Activated CD8-positive, alpha-beta memory T cell treated with anti-CD3 and anti-CD28 coated beads for 36 hours (primary cell): Measurements from ENCODE around the gene ATP5PO. TPM values are rescaled to one million over a fixed set of nuclear protein-coding genes. Genes with fewer than 3 reads are reported as not detected.

Source experiments
- CTCF ChIA-PET: fragments of 350-600 bp; sonication (Branson Sonifier 250); formaldehyde crosslinking; loops from one replicate; lab custom pipeline; 2021; ENCODE audit warnings: antibody characterized with exemption; lab: Charles Lee
- POLR2A ChIA-PET: fragments of 350-600 bp; sonication (Branson Sonifier 250); formaldehyde crosslinking; loops from one replicate; lab custom pipeline; 2021; ENCODE audit warnings: antibody characterized with exemption; lab: Charles Lee
- total RNA-seq, 2 experiments: library from RNA; stranded (reverse); gene quantifications; one replicate each; pipeline ENCODE4 v1.2.3, GENCODE V29; 2021

ATP5PO gene
- total RNA-seq, 2 experiments from 2014 or later, result 193 to 198 TPM

GRCh38 chr21:33924079-33924765, 8.6 kb upstream of the ATP5PO start:
- POLR2A ChIA-PET, result interaction anchor here (0.5 to 1.0 kb wide), 4 partner anchors 13 to 155 kb away, joined by 3 to 6 read pairs (median 4); no protein-coding TSS in a partner anchor

DNA sequence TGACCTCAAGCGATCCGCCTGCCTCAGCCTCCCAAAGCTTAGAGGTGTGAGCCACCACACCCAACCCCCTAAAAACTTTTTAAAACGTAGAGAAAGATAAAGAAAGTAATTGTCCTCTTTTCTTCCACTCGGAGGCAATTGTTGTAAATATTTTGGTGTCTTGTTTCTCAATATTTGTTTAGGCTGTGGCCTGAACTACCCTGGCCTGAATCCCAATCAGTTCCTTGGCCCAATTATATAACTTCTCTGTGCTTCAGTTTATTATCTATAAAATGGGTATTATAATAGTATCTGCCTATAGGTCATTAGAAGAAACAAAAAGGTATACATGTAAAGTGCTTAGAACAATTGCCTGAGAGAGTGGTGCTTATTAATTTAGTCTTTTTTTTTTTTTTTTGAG, 1.8 kb upstream of the ATP5PO start:
- CTCF ChIA-PET, result no interaction called here
- POLR2A ChIA-PET, result no interaction called here

More at GRCh38 chr21:33924079-33924765, 8.6 kb upstream of the ATP5PO start:
- CTCF ChIA-PET, result interaction anchor here (0.7 to 4.4 kb wide), 37 partner anchors 9 to 439 kb away, joined by 3 to 70 read pairs (median 4); partner anchors contain the start of genes MRPS6 and SLC5A3

DNA sequence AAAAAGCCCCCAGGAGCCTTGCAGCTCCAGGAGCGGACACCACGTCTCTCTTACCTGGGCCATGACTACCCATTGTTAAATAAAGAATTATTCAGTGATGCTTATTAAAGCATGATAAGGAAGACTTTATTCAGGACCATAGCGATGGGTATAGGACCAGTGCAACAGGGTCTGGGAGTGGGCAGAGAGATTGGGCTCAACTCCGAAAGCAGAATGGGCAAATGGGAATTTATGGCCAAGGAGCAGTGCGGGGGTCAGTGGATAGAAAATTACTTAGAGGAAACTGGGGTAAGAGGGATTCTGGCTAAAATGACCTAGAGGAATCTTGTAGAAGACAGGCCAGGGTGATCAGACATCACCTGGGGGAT, 580 bp upstream of the ATP5PO start:
- ChIA-PET POLR2A (interaction anchor here (0.6 kb wide), 1 partner anchor 25 kb away, joined by 4 read pairs; no protein-coding TSS in a partner anchor), CTCF (no interaction called here)

DNA sequence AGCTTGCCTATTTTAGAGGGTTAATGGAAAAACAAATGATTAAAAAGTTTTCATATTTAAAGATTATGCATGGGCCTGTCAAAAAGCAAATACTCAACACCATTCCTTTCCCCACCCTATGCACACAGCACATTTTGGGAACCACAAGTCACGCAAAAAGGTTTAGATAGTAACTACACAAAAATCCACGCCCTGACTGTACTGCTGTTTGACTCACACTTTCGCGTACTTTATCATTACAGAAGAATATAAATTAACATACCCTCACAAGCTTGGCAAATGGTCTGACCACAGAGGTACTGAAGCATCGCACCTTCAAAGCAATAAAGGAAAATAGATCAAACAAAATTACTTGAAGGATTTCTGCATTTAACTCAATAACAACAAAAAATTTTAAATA, 1.4 kb downstream of the ATP5PO start:
- ChIA-PET CTCF (interaction anchor here (0.6 to 1.8 kb wide), 3 partner anchors 9 to 433 kb away, joined by 4 to 9 read pairs (median 4); no protein-coding TSS in a partner anchor), POLR2A (interaction anchor here (0.6 to 1.1 kb wide), 2 partner anchors 34 to 368 kb away, joined by 3 to 5 read pairs; no protein-coding TSS in a partner anchor)

DNA sequence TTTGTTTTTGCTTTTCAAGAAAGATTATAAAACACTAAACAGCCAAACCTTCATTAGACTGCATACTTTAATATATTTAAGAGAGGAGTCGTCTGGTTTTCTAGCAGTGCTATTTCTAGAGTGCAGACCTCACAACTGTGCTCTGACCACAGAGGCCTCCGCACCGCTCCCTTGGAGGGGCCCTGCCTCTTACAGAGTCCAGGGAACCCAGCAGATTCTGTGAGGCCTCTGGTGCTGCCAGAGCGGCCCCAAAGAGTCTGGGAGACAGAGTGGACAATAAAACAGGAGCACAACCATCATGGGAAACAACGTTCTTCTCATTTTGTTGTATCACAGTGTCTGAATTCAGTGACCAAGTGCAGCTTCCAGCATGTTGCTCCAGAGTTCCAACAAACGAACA, 5.8 kb downstream of the ATP5PO start:
- CTCF ChIA-PET, result no interaction called here
- POLR2A ChIA-PET, result no interaction called here

- CTCF ChIA-PET, result no interaction called here
- POLR2A ChIA-PET, result no interaction called here
Measured at GRCh38 chr21:33908760-33909159, 6.8 kb downstream of the ATP5PO start.

DNA sequence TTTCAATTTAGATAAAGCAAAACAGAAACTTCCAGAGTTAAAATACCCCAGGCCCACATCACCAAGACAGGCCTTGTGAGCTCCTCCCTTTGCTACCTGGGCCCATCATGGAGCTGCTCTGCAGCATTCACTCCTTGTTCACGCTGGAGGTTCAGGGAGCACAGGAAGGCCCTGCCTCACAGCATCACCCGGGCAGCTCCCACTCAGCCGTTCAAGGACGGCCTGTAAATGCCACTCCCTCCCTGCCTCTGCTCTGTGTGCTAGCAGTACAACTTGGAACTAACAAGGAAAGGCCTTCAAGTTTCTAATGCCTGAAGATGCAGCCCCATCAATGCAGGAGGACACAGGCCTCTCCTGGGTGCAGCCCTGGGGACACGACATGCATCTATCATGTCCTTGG, 11.6 kb downstream of the ATP5PO start:
- CTCF ChIA-PET, result interaction anchor here (0.5 kb wide), 1 partner anchor 72 kb away, joined by 4 read pairs; no protein-coding TSS in a partner anchor

DNA sequence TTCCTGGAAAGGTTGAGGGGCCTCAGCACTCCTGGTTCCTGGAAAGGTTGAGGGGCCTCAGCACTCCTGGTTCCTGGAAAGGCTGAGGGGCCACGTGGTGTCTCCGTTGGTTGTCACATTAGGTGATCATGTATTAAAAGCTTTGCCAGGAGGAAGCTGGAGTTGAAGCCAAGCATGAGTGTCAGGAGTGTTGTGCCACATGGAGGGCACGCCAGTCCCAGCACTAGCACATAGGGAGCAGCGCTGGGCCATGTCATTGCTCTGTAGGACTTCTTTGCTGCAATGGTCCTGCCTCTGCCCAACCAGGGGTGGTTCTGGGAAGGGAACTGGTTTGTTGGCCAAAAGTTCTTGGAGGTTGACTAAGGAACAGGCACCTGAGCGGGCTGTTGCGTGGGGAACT, 13.3 kb downstream of the ATP5PO start:
- ChIA-PET POLR2A (no interaction called here), CTCF (no interaction called here)

More for the DNA sequence above, 11.6 kb downstream of the ATP5PO start:
- POLR2A ChIA-PET, result no interaction called here

- ChIA-PET POLR2A (no interaction called here), CTCF (no interaction called here)
Measured at GRCh38 chr21:33901412-33902288, 14.0 kb downstream of the ATP5PO start.

- CTCF ChIA-PET, result no interaction called here
- POLR2A ChIA-PET, result no interaction called here
Measured at GRCh38 chr21:33899199-33899598, 16.4 kb downstream of the ATP5PO start.

DNA sequence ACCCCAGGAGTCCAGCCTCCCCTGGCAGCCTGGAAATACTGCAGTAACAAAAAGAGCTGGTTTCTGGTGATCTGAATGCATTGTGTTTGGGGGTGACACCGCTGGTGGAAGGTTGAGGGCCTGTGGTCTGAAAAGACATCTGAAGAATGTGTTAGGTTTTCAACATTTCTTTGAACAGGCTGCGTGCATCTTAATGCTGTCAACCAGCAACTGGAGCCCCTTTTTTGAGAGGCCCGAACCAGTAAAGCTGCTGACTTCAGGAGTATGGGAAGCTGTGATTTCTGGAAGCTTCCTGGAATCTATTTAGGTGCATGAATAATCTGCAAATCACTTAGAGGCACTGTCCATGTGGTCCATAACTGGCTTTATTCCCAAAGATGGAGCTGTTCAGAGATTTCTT, 17.0 kb downstream of the ATP5PO start:
- ChIA-PET POLR2A (no interaction called here), CTCF (no interaction called here)

DNA sequence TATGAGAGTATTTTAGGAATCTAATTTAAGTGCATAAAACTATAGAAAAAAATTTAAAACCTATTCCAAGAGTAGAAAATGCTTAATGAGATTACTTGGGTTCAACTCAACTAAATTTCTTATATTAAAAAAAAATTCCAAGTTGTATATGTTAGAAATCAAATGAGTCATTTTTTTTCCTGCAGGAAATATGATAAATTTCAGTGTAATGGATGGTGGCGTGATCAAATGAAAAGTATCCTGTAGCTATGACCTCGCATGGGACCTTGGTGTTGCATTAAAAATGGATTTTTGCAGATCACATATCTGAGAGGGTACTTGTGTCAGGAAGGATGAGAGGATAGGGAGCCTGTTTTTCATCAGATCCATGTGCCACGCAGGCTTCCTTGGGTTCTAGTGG, 17.9 kb downstream of the ATP5PO start:
- CTCF ChIA-PET, result no interaction called here
- POLR2A ChIA-PET, result no interaction called here

- POLR2A ChIA-PET, result no interaction called here
- CTCF ChIA-PET, result no interaction called here
Measured at GRCh38 chr21:33897098-33897497, 18.5 kb downstream of the ATP5PO start.

DNA sequence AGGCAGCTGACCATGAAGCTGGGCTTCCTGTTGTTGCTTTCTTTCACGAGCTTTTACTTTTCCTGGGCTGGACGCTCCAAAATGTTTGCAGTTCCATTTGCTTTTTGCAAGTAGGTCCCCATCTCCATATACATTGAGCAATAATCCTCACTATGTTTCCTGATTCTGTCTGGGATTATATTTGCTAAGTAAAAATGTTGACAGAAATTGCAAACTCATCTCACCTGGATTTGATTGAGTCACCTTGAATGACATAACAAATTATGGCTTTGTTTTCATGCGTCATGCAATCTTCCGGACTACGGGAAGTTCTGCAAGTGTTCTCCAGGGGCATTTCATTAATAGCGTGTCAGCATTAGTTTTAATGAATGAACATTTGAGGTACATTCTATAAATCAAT, 18.9 kb downstream of the ATP5PO start:
- POLR2A ChIA-PET, result no interaction called here

DNA sequence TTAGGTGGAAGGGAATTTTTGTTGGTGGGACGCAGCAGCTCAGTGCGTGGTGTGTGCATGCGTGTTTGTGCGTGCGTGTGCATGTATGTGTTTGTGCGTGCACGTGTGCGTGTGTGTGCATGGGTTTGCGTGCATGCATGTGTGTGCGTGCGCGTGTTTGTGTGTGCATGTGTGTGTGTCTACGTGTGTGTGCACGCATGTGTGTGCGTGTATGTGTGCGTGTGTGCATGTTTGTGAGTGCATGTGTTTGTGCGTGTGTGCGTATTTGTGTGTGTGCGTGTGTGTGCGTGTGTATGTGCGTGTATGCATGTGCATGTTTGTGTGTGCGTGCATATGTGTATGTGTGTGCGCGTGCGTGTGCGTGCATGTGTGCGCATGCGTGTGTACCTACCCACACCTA, 20.2 kb downstream of the ATP5PO start:
- POLR2A ChIA-PET, result no interaction called here
- CTCF ChIA-PET, result interaction anchor here (0.7 to 1.2 kb wide), 2 partner anchors 97 to 290 kb away, joined by 3 read pairs; no protein-coding TSS in a partner anchor

More for the DNA sequence above, 18.9 kb downstream of the ATP5PO start:
- CTCF ChIA-PET, result no interaction called here

DNA sequence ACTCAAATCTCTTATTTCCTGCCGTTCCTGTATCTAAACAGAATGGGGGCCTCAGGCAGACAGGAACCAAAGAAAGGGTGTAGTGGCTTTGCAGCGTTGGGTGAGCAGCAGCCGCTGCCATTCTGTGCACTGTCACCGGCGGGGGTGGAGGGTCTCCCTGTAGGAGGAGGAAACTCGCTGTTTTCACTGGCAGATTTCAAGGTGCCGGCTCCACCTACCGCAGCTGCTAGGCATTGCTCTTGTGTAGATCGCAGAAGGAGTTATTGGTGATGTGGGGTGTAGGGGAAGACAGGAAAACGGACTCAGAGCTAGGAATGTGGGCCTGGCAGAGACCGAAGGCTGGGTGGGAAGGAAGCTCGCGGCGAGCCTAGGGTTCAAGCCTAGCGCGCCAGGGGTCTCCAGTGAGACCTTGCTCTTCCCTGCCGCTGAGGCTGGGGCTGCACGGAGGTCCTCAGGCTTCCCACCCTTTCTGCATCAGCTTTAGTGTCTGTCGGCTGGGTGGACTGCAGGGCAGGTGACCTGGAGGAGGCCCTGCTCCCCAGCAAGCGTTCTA, 20.8 kb downstream of the ATP5PO start:
- ChIA-PET POLR2A (interaction anchor here (0.6 kb wide), 1 partner anchor 307 kb away, joined by 6 read pairs; no protein-coding TSS in a partner anchor), CTCF (interaction anchor here (0.7 to 1.2 kb wide), 2 partner anchors 96 to 289 kb away, joined by 3 read pairs; no protein-coding TSS in a partner anchor)

- ChIA-PET CTCF (no interaction called here), POLR2A (no interaction called here)
Measured at GRCh38 chr21:33893917-33894316, 21.7 kb downstream of the ATP5PO start.

DNA sequence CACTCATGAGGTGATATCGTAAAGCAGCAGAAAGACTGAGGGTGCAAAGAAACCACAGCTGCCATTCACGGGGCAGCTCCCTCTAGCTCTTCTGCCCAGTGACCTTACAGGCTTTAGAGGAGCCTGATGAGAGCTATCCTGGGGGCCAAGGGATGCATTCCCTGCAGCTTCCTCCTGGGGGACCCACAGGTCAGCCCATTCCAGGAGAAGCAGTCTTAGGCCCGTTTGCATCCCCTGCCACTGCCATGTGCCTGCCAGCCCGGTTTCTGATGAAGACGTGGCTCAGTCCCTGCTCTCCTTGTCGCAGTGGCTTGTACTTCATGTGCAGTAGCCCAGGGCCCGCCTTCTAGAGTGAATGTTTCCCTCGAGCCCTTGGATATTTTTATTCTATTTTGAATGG, 22.8 kb downstream of the ATP5PO start:
- CTCF ChIA-PET, result no interaction called here
- POLR2A ChIA-PET, result no interaction called here

GRCh38 chr21:33890187-33890586, 25.4 kb downstream of the ATP5PO start:
- ChIA-PET CTCF (no interaction called here), POLR2A (no interaction called here)

- POLR2A ChIA-PET, result no interaction called here
Measured at GRCh38 chr21:33886321-33886720, 29.3 kb downstream of the ATP5PO start.

More at GRCh38 chr21:33886321-33886720, 29.3 kb downstream of the ATP5PO start:
- CTCF ChIA-PET, result no interaction called here
